IMR-90 (cell line): Measurements from ENCODE around the gene RYK. TPM values are rescaled to one million over a fixed set of nuclear protein-coding genes. Genes with fewer than 3 reads are reported as not detected.

ENCODE experiments used
- ATAC-seq: fragments of 200-7000 bp; cut with Tn5 transposase; 2 replicates; pipeline ENCODE4 v1.9.1; 2020; ENCODE audit warnings: low read depth, mild to moderate bottlenecking, moderate library complexity
- BruUV-seq: library from RNA; stranded (reverse); fragments of 400-500 nt; replicated peaks from 2 replicates; lab custom pipeline; 2021; lab: Mats Ljungman, UMichigan
- CTCF ChIA-PET: fragments of 300-600 bp; formaldehyde crosslinking; extraction: SDS; loops from one replicate; lab custom pipeline; 2021; ENCODE audit warnings: antibody characterized with exemption; lab: Yijun Ruan, JAX
- POLR2A ChIA-PET: fragments of 300-600 bp; sonication (Branson Sonifier 250); formaldehyde crosslinking; loops from one replicate; lab custom pipeline; 2022; ENCODE audit warnings: antibody characterized with exemption; ENCODE audit not compliant: unreplicated experiment; lab: Charles Lee
- DNase-seq: peaks from one replicate; pipeline ENCODE4 v3.0.0; 2013
- H2AFZ ChIP-seq: replicated peaks from 2 replicates; pipeline ENCODE3; 2013; ENCODE audit warnings: low read length, mild to moderate bottlenecking; ENCODE audit not compliant: poor library complexity
- H2AK5ac ChIP-seq: 2 replicates; pipeline ENCODE4 v1.6.1; 2013; ENCODE audit warnings: low read depth, low read length, inconsistent platforms
- H2AK9ac ChIP-seq: replicated peaks from 2 replicates; pipeline ENCODE3; 2013; ENCODE audit warnings: mild to moderate bottlenecking, low read depth, low read length, moderate library complexity; ENCODE audit not compliant: poor library complexity
- H2BK120ac ChIP-seq: 2 replicates; pipeline ENCODE4 v1.6.1; 2013; ENCODE audit warnings: low read depth, low read length, inconsistent platforms
- H2BK15ac ChIP-seq: 3 replicates; pipeline ENCODE4 v1.6.1; 2013; ENCODE audit warnings: low read depth, low read length, inconsistent platforms
- H2BK20ac ChIP-seq: 2 replicates; pipeline ENCODE4 v1.6.1; 2013; ENCODE audit warnings: low read depth, mild to moderate bottlenecking, inconsistent platforms, low read length, moderate library complexity
- H2BK5ac ChIP-seq: 2 replicates; pipeline ENCODE4 v1.6.1; 2013; ENCODE audit warnings: mild to moderate bottlenecking, low read depth, low read length, inconsistent platforms; ENCODE audit not compliant: poor library complexity, severe bottlenecking
- H3K14ac ChIP-seq: replicated peaks from 2 replicates; pipeline ENCODE4 v1.6.1; 2013; ENCODE audit warnings: low read depth, low read length, inconsistent platforms
- H3K18ac ChIP-seq: 2 replicates; pipeline ENCODE4 v1.6.1; 2013; ENCODE audit warnings: low read depth, low read length, control low read depth
- H3K23ac ChIP-seq: 2 replicates; pipeline ENCODE4 v1.6.1; 2013; ENCODE audit warnings: low read depth, low read length, inconsistent platforms
- H3K27ac ChIP-seq: 2 replicates; pipeline ENCODE4 v1.5.1; 2013; ENCODE audit warnings: mild to moderate bottlenecking, control low read depth, low read length; ENCODE audit not compliant: insufficient read depth
- H3K27me3 ChIP-seq: 2 replicates; pipeline ENCODE4 v1.6.1; 2013; ENCODE audit warnings: low read length; ENCODE audit not compliant: control insufficient read depth, insufficient read depth
- H3K36me3 ChIP-seq: 2 replicates; pipeline ENCODE4 v1.6.1; 2013; ENCODE audit warnings: low read length, mixed read lengths; ENCODE audit not compliant: control insufficient read depth, insufficient read depth
- H3K4ac ChIP-seq: 2 replicates; pipeline ENCODE4 v1.6.1; 2013; ENCODE audit warnings: low read depth, low read length, inconsistent platforms
- H3K4me1 ChIP-seq: 2 replicates; pipeline ENCODE4 v1.6.1; 2013; ENCODE audit warnings: low read length, mixed read lengths; ENCODE audit not compliant: control insufficient read depth, insufficient read depth
- H3K4me2 ChIP-seq: 2 replicates; pipeline ENCODE4 v1.6.1; 2013; ENCODE audit warnings: low read depth, mild to moderate bottlenecking, control low read depth, low read length, moderate library complexity
- H3K4me3 ChIP-seq: 2 replicates; pipeline ENCODE4 v1.5.1; 2013; ENCODE audit warnings: low read depth, mild to moderate bottlenecking, control low read depth, low read length, moderate library complexity; ENCODE audit not compliant: insufficient read depth
- H3K56ac ChIP-seq: 2 replicates; pipeline ENCODE4 v1.6.1; 2013; ENCODE audit warnings: low read length, inconsistent platforms; ENCODE audit not compliant: insufficient read depth; ENCODE audit errors: extremely low read depth
- H3K79me1 ChIP-seq, 2 experiments: 2 replicates each; pipeline ENCODE4 v1.6.1; 2013; ENCODE audit warnings: low read length in 2 of 2, inconsistent platforms in 1 of 2, low read depth in 1 of 2
- H3K9ac ChIP-seq: 2 replicates; pipeline ENCODE4 v1.6.1; 2013; ENCODE audit warnings: low read depth, low read length, control low read depth
- H3K9me1 ChIP-seq: 2 replicates; pipeline ENCODE4 v1.6.1; 2013; ENCODE audit warnings: low read length, inconsistent platforms; ENCODE audit not compliant: insufficient read depth
- H3K9me3 ChIP-seq: 2 replicates; pipeline ENCODE4 v1.6.1; 2013; ENCODE audit warnings: low read length; ENCODE audit not compliant: control insufficient read depth, insufficient read depth
- H4K20me1 ChIP-seq: 2 replicates; pipeline ENCODE4 v1.6.1; 2013; ENCODE audit warnings: low read length, inconsistent platforms; ENCODE audit not compliant: insufficient read depth
- H4K5ac ChIP-seq: 2 replicates; pipeline ENCODE4 v1.6.1; 2013; ENCODE audit warnings: mild to moderate bottlenecking, low read depth, low read length, control low read depth
- H4K8ac ChIP-seq, 2 experiments: 2 replicates each; pipeline ENCODE4 v1.6.1; 2013; ENCODE audit warnings: low read depth in 2 of 2, low read length in 2 of 2, control low read depth in 1 of 2, inconsistent platforms in 1 of 2
- H4K91ac ChIP-seq: 2 replicates; pipeline ENCODE4 v1.6.1; 2013; ENCODE audit warnings: low read depth, low read length, inconsistent platforms; ENCODE audit not compliant: insufficient read depth
- BHLHE40 ChIP-seq: fragments of 150-350 bp; IDR thresholded peaks from 2 replicates; pipeline ENCODE4 v1.6.1; 2016; ENCODE audit warnings: mild to moderate bottlenecking, low read depth, low read length
- CEBPB ChIP-seq: IDR thresholded peaks from 2 replicates; pipeline ENCODE4 v1.6.1; 2012; ENCODE audit warnings: low read depth, low read length, improper control_type of control experiment
- FOS ChIP-seq: fragments of 150-350 bp; IDR thresholded peaks from 2 replicates; pipeline ENCODE4 v1.6.1; 2016; ENCODE audit warnings: low read depth, low read length
- MXI1 ChIP-seq: IDR thresholded peaks from 2 replicates; pipeline ENCODE4 v1.6.1; 2012; ENCODE audit warnings: low read depth, mild to moderate bottlenecking, low read length, moderate library complexity, borderline replicate concordance
- POLR2A ChIP-seq: IDR thresholded peaks from 2 replicates; pipeline ENCODE4 v1.6.1; 2012; ENCODE audit warnings: mild to moderate bottlenecking, low read depth, low read length
- RAD21 ChIP-seq: IDR thresholded peaks from 2 replicates; pipeline ENCODE4 v1.6.1; 2012; ENCODE audit warnings: low read length, improper control_type of control experiment
- RFX5 ChIP-seq: IDR thresholded peaks from 2 replicates; pipeline ENCODE4 v1.8.0; 2012; ENCODE audit warnings: low read depth, mild to moderate bottlenecking, low read length, moderate library complexity
- SMC3 ChIP-seq: fragments of 150-350 bp; IDR thresholded peaks from 2 replicates; pipeline ENCODE4 v1.6.1; 2016; ENCODE audit warnings: low read depth, mild to moderate bottlenecking, antibody characterized with exemption, low read length, moderate library complexity
- USF2 ChIP-seq: fragments of 150-350 bp; IDR thresholded peaks from 2 replicates; pipeline ENCODE4 v1.6.1; 2017; ENCODE audit warnings: mild to moderate bottlenecking, antibody characterized with exemption, low read length, low read depth
- WGBS, 2 experiments: methylation state at CpG; one replicate each; pipeline versions ENCODE4 v1.1.5 to v1.1.7; 2013; ENCODE audit warnings: missing lambda C conversion rate in 2 of 2; ENCODE audit not compliant: insufficient read length in 1 of 2; ENCODE audit errors: extremely low coverage in 2 of 2; 5-methylcytosine and 5-hydroxymethylcytosine counted together
- dilution Hi-C: fragments of 300-500 bp; cut with HindIII; formaldehyde crosslinking; loops from one replicate; pipeline ENCODE4 v1.14.3; 2018; ENCODE audit warnings: low sequenced_read_pairs; ENCODE audit not compliant: unreplicated experiment
- in situ Hi-C: fragments of 300-500 bp; cut with MboI; formaldehyde crosslinking; loops from 3 replicates; pipeline ENCODE4 v1.14.3; 2019; ENCODE audit warnings: low sequenced_read_pairs, inconsistent platforms, mixed read lengths
- intact Hi-C: fragments of 100-400 bp; cut with micrococcal nuclease; formaldehyde crosslinking; loops from 2 replicates; pipeline ENCODE4 v1.10.0; 2022
- polyA plus RNA-seq, 3 experiments: library from polyadenylated mRNA; depleted of rRNA; stranded (reverse); fragments of >200 nt; gene quantifications; 2 replicates each; pipeline ENCODE4 v1.2.3, GENCODE V29; 2012; ENCODE audit warnings: low replicate concordance in 1 of 3
- total RNA-seq: library from RNA; depleted of rRNA; stranded (reverse); fragments of >200 nt; gene quantifications from 2 replicates; pipeline ENCODE4 v1.2.3, GENCODE V29; 2012

Gene RYK
- total and polyA plus RNA-seq, 2 of the 4 experiments (the other 2 are of a cell fraction), result 42.4 to 106 TPM

GRCh38 chr3:134291319-134292254 lies 40.9 kb upstream of the RYK start:
- Histone ChIP-seq H2AFZ (peak overlapping the region; percentile 64), H3K9ac (no peak overlapping the region; the same call in 1 of the 2 replicates), H3K9me1 (peaks cover 8% of the 10 kb centered on the region), H4K8ac (peak overlapping the region; percentile 15 to 68; a peak in 3 of 4 replicates), H2BK15ac (peak overlapping the region; percentile 19; the same call in 1 of the 3 replicates), H2AK9ac (no peak overlapping the region), H3K79me1 (no peaks in the 10 kb centered on the region), H3K4ac (peak overlapping the region; percentile 36), H3K4me3 (no peak overlapping the region), H3K27ac (peak overlapping the region; percentile 81; the same call in 1 of the 2 replicates), H3K27me3 (no peaks in the 10 kb centered on the region), H3K9me3 (no peaks in the 10 kb centered on the region), H2BK20ac (peak overlapping the region; percentile 11), H3K4me1 (peaks cover 8% of the 10 kb centered on the region), H2BK120ac (peak overlapping the region; percentile 12), H4K20me1 (no peaks in the 10 kb centered on the region), H3K56ac (no peak overlapping the region), H3K36me3 (no peaks in the 10 kb centered on the region), H3K18ac (peak overlapping the region; percentile 64), H3K23ac (peak overlapping the region; percentile 6; the same call in 1 of the 2 replicates), H4K5ac (peak overlapping the region; percentile 65), H3K4me2 (no peak overlapping the region), H2AK5ac (peak overlapping the region; percentile 5; the same call in 1 of the 2 replicates), H3K14ac (peak overlapping the region; percentile 43; the same call in 1 of the 2 replicates), H2BK5ac (no peak overlapping the region), H4K91ac (peak overlapping the region; percentile 1)
- in situ Hi-C loops (no loop called here), intact Hi-C loops (no loop called here), dilution Hi-C loops (no loop called here)
- DNase-seq (peak; percentile 81), ATAC-seq (peak; percentile 86)
- POLR2A ChIA-PET, result no interaction called here
- BruUV-seq, result no TSS peak
- TF ChIP-seq CEBPB (peak; percentile 84), RFX5 (no peak), RAD21 (no peak), FOS (no peak), POLR2A (no peak), MXI1 (no peak), USF2 (no peak), SMC3 (no peak), BHLHE40 (no peak)
- no CpG with 5 or more reads among the region's 4 CpGs for WGBS, 2 experiments
- CTCF ChIA-PET, result no interaction called here
